Measurements from ENCODE around the gene AGPAT2. TPM values are rescaled to one million over a fixed set of nuclear protein-coding genes. Genes with fewer than 3 reads are reported as not detected.
"Not testable (repeated sequence)": the region's sequence is repeated elsewhere in the genome, so short reads cannot be mapped to it uniquely, and the experiment has no call there.

Gene AGPAT2
- total RNA-seq, 1 experiment from 2014 or later, result 103 TPM

GRCh38 chr9:136640171-136641111 is 46.8 kb downstream of the AGPAT2 start:
- BruUV-seq (replicated peaks), result no TSS peak
- H3K4me3 ChIP-seq (ENCODE audit: low read length), result no peak overlapping the region
- H3K79me2 ChIP-seq (ENCODE audit: low read length), result no peaks in the 10 kb centered on the region
- H2AFZ ChIP-seq (ENCODE audit: low read length), result no peak overlapping the region
- peaks cover 9% of the 10 kb centered on the region for H3K4me1 ChIP-seq (ENCODE audit: insufficient read depth, low read length)
- no peak for ATAC-seq
- no peaks in the 10 kb centered on the region for H3K9me3 ChIP-seq (ENCODE audit: low read length)
- no peak for DNase-seq
- no peak overlapping the region for H3K4me2 ChIP-seq (ENCODE audit: low read length)
- intact Hi-C loops (cut with micrococcal nuclease), result no loop called here
- no peaks in the 10 kb centered on the region for H3K9me2 ChIP-seq (replicated peaks; ENCODE audit: low read length)
- CTCF ChIA-PET, result no interaction called here
- H3K9ac ChIP-seq (ENCODE audit: low read length), result no peak overlapping the region
- no peaks in the 10 kb centered on the region for H4K20me1 ChIP-seq (ENCODE audit: low read length)
- no peak overlapping the region for H3K27ac ChIP-seq (ENCODE audit: low read length)
- H3F3A ChIP-seq (ENCODE audit: low read length, unreplicated experiment), result no peaks in the 10 kb centered on the region
- POLR2A ChIA-PET (ENCODE audit: unreplicated experiment), result no interaction called here
- TF ChIP-seq EZH2 (IDR thresholded peaks at IDR 0.05; ENCODE audit: low read length, unreplicated experiment) (no peak), EZH2phosphoT487 (IDR thresholded peaks at IDR 0.05; ENCODE audit: borderline replicate concordance, low read length) (no peak)
- TF ChIP-seq, protein P1, sequence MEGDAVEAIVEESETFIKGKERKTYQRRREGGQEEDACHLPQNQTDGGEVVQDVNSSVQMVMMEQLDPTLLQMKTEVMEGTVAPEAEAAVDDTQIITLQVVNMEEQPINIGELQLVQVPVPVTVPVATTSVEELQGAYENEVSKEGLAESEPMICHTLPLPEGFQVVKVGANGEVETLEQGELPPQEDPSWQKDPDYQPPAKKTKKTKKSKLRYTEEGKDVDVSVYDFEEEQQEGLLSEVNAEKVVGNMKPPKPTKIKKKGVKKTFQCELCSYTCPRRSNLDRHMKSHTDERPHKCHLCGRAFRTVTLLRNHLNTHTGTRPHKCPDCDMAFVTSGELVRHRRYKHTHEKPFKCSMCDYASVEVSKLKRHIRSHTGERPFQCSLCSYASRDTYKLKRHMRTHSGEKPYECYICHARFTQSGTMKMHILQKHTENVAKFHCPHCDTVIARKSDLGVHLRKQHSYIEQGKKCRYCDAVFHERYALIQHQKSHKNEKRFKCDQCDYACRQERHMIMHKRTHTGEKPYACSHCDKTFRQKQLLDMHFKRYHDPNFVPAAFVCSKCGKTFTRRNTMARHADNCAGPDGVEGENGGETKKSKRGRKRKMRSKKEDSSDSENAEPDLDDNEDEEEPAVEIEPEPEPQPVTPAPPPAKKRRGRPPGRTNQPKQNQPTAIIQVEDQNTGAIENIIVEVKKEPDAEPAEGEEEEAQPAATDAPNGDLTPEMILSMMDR (conservative IDR thresholded peaks at IDR 0.05; ENCODE audit: low read depth, low read length), result no peak
- H3K27me3 ChIP-seq (ENCODE audit: low read length), result no peaks in the 10 kb centered on the region
- H3K36me3 ChIP-seq (ENCODE audit: low read depth, low read length), result no peaks in the 10 kb centered on the region

GRCh38 chr9:136634904-136635303 is 52.4 kb downstream of the AGPAT2 start:
- no peaks in the 10 kb centered on the region for H3K27me3 ChIP-seq (ENCODE audit: low read length)
- no peaks in the 10 kb centered on the region for H3K36me3 ChIP-seq (ENCODE audit: low read depth, low read length)
- DNase-seq, result peak; percentile 65
- peaks cover 14% of the 10 kb centered on the region; the same call in 1 of the 2 replicates for H3K4me1 ChIP-seq (ENCODE audit: insufficient read depth, low read length)
- peak overlapping the region; percentile 62; the same call in 1 of the 2 replicates for H3K9ac ChIP-seq (ENCODE audit: low read length)
- no peak overlapping the region for H3K4me3 ChIP-seq (ENCODE audit: low read length)
- ChIA-PET CTCF (no interaction called here), POLR2A (ENCODE audit: unreplicated experiment) (no interaction called here)
- no peaks in the 10 kb centered on the region for H3K9me3 ChIP-seq (ENCODE audit: low read length)
- H2AFZ ChIP-seq (ENCODE audit: low read length), result no peak overlapping the region
- BruUV-seq (replicated peaks), result no TSS peak
- H3K9me2 ChIP-seq (replicated peaks; ENCODE audit: low read length), result no peaks in the 10 kb centered on the region
- peak overlapping the region; percentile 71 for H3K27ac ChIP-seq (ENCODE audit: low read length)
- ATAC-seq, result peak; percentile 76
- no peaks in the 10 kb centered on the region for H3F3A ChIP-seq (ENCODE audit: low read length, unreplicated experiment)
- peak overlapping the region; percentile 58 for H3K4me2 ChIP-seq (ENCODE audit: low read length)
- intact Hi-C loops (cut with micrococcal nuclease), result no loop called here
- no peak for TF ChIP-seq EZH2phosphoT487 (IDR thresholded peaks at IDR 0.05; ENCODE audit: borderline replicate concordance, low read length)
- TF ChIP-seq, protein P1 (conservative IDR thresholded peaks at IDR 0.05; ENCODE audit: low read depth, low read length), result no peak
- no peak for TF ChIP-seq EZH2 (IDR thresholded peaks at IDR 0.05; ENCODE audit: low read length, unreplicated experiment)
- H4K20me1 ChIP-seq (ENCODE audit: low read length), result no peaks in the 10 kb centered on the region
- H3K79me2 ChIP-seq (ENCODE audit: low read length), result no peaks in the 10 kb centered on the region

GRCh38 chr9:136632491-136633106 is 54.7 kb downstream of the AGPAT2 start:
- H3F3A ChIP-seq (ENCODE audit: low read length, unreplicated experiment); H3K4me3 ChIP-seq (ENCODE audit: low read length); intact Hi-C loops (cut with micrococcal nuclease); POLR2A ChIA-PET (ENCODE audit: unreplicated experiment); ATAC-seq; H3K9me3 ChIP-seq (ENCODE audit: low read length); H3K9ac ChIP-seq (ENCODE audit: low read length); H3K36me3 ChIP-seq (ENCODE audit: low read depth, low read length); H3K79me2 ChIP-seq (ENCODE audit: low read length); H4K20me1 ChIP-seq (ENCODE audit: low read length); H3K27ac ChIP-seq (ENCODE audit: low read length); H3K9me2 ChIP-seq (replicated peaks; ENCODE audit: low read length); CTCF ChIA-PET; H3K27me3 ChIP-seq (ENCODE audit: low read length); H3K4me2 ChIP-seq (ENCODE audit: low read length); BruUV-seq (replicated peaks); DNase-seq; H2AFZ ChIP-seq (ENCODE audit: low read length): not testable (repeated sequence)
- peaks cover 14% of the 10 kb centered on the region; the same call in 1 of the 2 replicates for H3K4me1 ChIP-seq (ENCODE audit: insufficient read depth, low read length)

GRCh38 chr9:136632072-136632471 is 55.2 kb downstream of the AGPAT2 start:
- H3K4me3 ChIP-seq (ENCODE audit: low read length); intact Hi-C loops (cut with micrococcal nuclease); H3K4me2 ChIP-seq (ENCODE audit: low read length); H4K20me1 ChIP-seq (ENCODE audit: low read length); H3K79me2 ChIP-seq (ENCODE audit: low read length); BruUV-seq (replicated peaks); DNase-seq; H3K9me3 ChIP-seq (ENCODE audit: low read length); H3K9ac ChIP-seq (ENCODE audit: low read length); ATAC-seq; H3K27me3 ChIP-seq (ENCODE audit: low read length); POLR2A ChIA-PET (ENCODE audit: unreplicated experiment); H3K27ac ChIP-seq (ENCODE audit: low read length); H3K9me2 ChIP-seq (replicated peaks; ENCODE audit: low read length); H3F3A ChIP-seq (ENCODE audit: low read length, unreplicated experiment); H3K36me3 ChIP-seq (ENCODE audit: low read depth, low read length); H2AFZ ChIP-seq (ENCODE audit: low read length): not testable (repeated sequence)
- H3K4me1 ChIP-seq (ENCODE audit: insufficient read depth, low read length), result peaks cover 14% of the 10 kb centered on the region; the same call in 1 of the 2 replicates
- CTCF ChIA-PET, result interaction anchor here (0.6 kb wide), 1 partner anchor 148 kb away, joined by 4 read pairs; no protein-coding TSS in a partner anchor
